ENCODE results near the gene VASN.

GRCh38 chr16:4367393-4367856, 4.2 kb upstream of the VASN start:
- TF ChIP-seq, protein P1, sequence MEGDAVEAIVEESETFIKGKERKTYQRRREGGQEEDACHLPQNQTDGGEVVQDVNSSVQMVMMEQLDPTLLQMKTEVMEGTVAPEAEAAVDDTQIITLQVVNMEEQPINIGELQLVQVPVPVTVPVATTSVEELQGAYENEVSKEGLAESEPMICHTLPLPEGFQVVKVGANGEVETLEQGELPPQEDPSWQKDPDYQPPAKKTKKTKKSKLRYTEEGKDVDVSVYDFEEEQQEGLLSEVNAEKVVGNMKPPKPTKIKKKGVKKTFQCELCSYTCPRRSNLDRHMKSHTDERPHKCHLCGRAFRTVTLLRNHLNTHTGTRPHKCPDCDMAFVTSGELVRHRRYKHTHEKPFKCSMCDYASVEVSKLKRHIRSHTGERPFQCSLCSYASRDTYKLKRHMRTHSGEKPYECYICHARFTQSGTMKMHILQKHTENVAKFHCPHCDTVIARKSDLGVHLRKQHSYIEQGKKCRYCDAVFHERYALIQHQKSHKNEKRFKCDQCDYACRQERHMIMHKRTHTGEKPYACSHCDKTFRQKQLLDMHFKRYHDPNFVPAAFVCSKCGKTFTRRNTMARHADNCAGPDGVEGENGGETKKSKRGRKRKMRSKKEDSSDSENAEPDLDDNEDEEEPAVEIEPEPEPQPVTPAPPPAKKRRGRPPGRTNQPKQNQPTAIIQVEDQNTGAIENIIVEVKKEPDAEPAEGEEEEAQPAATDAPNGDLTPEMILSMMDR (IDR thresholded peaks at IDR 0.05) = no peak
- TF ChIP-seq POLR2A (IDR thresholded peaks at IDR 0.05; ENCODE audit: low read depth) = no peak
